Measurements from ENCODE around the gene NDUFS8.

The NDUFS8 gene

GRCh38 chr11:68052137-68052873 lies 21.8 kb downstream of the NDUFS8 start:
- DNase-seq, result no peak

GRCh38 chr11:68053117-68053516 lies 22.6 kb downstream of the NDUFS8 start:
- no peak for DNase-seq

GRCh38 chr11:68053981-68054812 lies 23.7 kb downstream of the NDUFS8 start:
- no peak for DNase-seq

GRCh38 chr11:68056317-68057285 lies 26.1 kb downstream of the NDUFS8 start:
- no peak for DNase-seq

GRCh38 chr11:68057807-68058206 lies 27.3 kb downstream of the NDUFS8 start:
- DNase-seq, result no peak

GRCh38 chr11:68061508-68061907 lies 31.0 kb downstream of the NDUFS8 start:
- no peak for DNase-seq

- DNase-seq, result no peak
These were observed 34.4 kb downstream of the NDUFS8 start for GRCh38 chr11:68064926-68065325.

- DNase-seq, result no peak
These were observed 35.4 kb downstream of the NDUFS8 start for GRCh38 chr11:68065841-68066240.

- DNase-seq, result no peak
These were observed 36.3 kb downstream of the NDUFS8 start for GRCh38 chr11:68066742-68067141.

- no peak for DNase-seq
These were observed 37.5 kb downstream of the NDUFS8 start for GRCh38 chr11:68067991-68068390.

- DNase-seq, result no peak
These were observed 41.0 kb downstream of the NDUFS8 start for GRCh38 chr11:68071281-68072048.

- DNase-seq, result no peak
These were observed 44.3 kb downstream of the NDUFS8 start for GRCh38 chr11:68074584-68075352.

GRCh38 chr11:68076371-68077042 lies 46.0 kb downstream of the NDUFS8 start:
- DNase-seq, result no peak

GRCh38 chr11:68077617-68078582 lies 47.4 kb downstream of the NDUFS8 start:
- DNase-seq, result no peak

- DNase-seq, result no peak
These were observed 50.4 kb downstream of the NDUFS8 start for GRCh38 chr11:68080860-68081259.

GRCh38 chr11:68081691-68082090 lies 51.2 kb downstream of the NDUFS8 start:
- DNase-seq, result no peak

- no peak for DNase-seq
These were observed 52.0 kb downstream of the NDUFS8 start for GRCh38 chr11:68082481-68082880.

GRCh38 chr11:68083517-68083916 lies 53.0 kb downstream of the NDUFS8 start:
- no peak for DNase-seq

Measured in GDM1 (cell line).